HPDE6-E6E7 (cell line): ENCODE data around the gene MRPS27.

Source experiments
- DNase-seq: peaks from one replicate; pipeline ENCODE4 v3.0.0; 2011; ENCODE audit warnings: missing footprints; ENCODE audit errors: extremely low spot score

Gene MRPS27

GRCh38 chr5:72205431-72206009 is 114.5 kb downstream of the MRPS27 start:
- DNase-seq, result no peak

GRCh38 chr5:72204946-72205345 is 115.1 kb downstream of the MRPS27 start:
- DNase-seq, result no peak

GRCh38 chr5:72203251-72203845 is 116.7 kb downstream of the MRPS27 start:
- no peak for DNase-seq

- no peak for DNase-seq
Measured at GRCh38 chr5:72202331-72202825, 117.7 kb downstream of the MRPS27 start.

- DNase-seq, result no peak
Measured at GRCh38 chr5:72199681-72200080, 120.4 kb downstream of the MRPS27 start.

GRCh38 chr5:72197393-72197792 is 122.6 kb downstream of the MRPS27 start:
- DNase-seq, result no peak

- no peak for DNase-seq
Measured at GRCh38 chr5:72195581-72195980, 124.5 kb downstream of the MRPS27 start.

GRCh38 chr5:72194846-72195245 is 125.2 kb downstream of the MRPS27 start:
- no peak for DNase-seq

GRCh38 chr5:72191404-72191803 is 128.6 kb downstream of the MRPS27 start:
- DNase-seq, result no peak

GRCh38 chr5:72189146-72189545 is 130.9 kb downstream of the MRPS27 start:
- DNase-seq, result no peak

- no peak for DNase-seq
Measured at GRCh38 chr5:72188166-72188565, 131.9 kb downstream of the MRPS27 start.

- DNase-seq, result no peak
Measured at GRCh38 chr5:72187388-72188075, 132.5 kb downstream of the MRPS27 start.

GRCh38 chr5:72185496-72186329 is 134.3 kb downstream of the MRPS27 start:
- DNase-seq, result no peak

- DNase-seq, result no peak
Measured at GRCh38 chr5:72184408-72184807, 135.6 kb downstream of the MRPS27 start.

GRCh38 chr5:72183101-72183520 is 136.9 kb downstream of the MRPS27 start:
- no peak for DNase-seq

GRCh38 chr5:72182686-72183085 is 137.4 kb downstream of the MRPS27 start:
- no peak for DNase-seq

GRCh38 chr5:72180925-72181324 is 139.1 kb downstream of the MRPS27 start:
- DNase-seq, result no peak

GRCh38 chr5:72179816-72180440 is 140.1 kb downstream of the MRPS27 start:
- DNase-seq, result no peak

- DNase-seq, result peak; percentile 49
Measured at GRCh38 chr5:72179028-72179815, 140.8 kb downstream of the MRPS27 start.

GRCh38 chr5:72177538-72177937 is 142.5 kb downstream of the MRPS27 start:
- DNase-seq, result no peak

- no peak for DNase-seq
Measured at GRCh38 chr5:72172786-72173185, 147.3 kb downstream of the MRPS27 start.
